LNCaP clone FGC (cell line): ENCODE data around the gene CCDC15.

Experiments
- DNase-seq: peaks from one replicate; pipeline ENCODE4 v3.0.0-alpha.2; 2011; ENCODE audit warnings: low read depth
- H3K4me3 ChIP-seq: 2 replicates; pipeline ENCODE4 v1.5.1; 2011; ENCODE audit warnings: mild to moderate bottlenecking, low read depth, low read length, control low read depth
- TF ChIP-seq, protein P1 (sequence below): IDR thresholded peaks from 2 replicates; pipeline ENCODE4 v1.5.1; 2012; ENCODE audit warnings: mild to moderate bottlenecking; ENCODE audit not compliant: control insufficient read depth, insufficient read depth; ENCODE audit errors: extremely low read depth

The CCDC15 gene

DNA sequence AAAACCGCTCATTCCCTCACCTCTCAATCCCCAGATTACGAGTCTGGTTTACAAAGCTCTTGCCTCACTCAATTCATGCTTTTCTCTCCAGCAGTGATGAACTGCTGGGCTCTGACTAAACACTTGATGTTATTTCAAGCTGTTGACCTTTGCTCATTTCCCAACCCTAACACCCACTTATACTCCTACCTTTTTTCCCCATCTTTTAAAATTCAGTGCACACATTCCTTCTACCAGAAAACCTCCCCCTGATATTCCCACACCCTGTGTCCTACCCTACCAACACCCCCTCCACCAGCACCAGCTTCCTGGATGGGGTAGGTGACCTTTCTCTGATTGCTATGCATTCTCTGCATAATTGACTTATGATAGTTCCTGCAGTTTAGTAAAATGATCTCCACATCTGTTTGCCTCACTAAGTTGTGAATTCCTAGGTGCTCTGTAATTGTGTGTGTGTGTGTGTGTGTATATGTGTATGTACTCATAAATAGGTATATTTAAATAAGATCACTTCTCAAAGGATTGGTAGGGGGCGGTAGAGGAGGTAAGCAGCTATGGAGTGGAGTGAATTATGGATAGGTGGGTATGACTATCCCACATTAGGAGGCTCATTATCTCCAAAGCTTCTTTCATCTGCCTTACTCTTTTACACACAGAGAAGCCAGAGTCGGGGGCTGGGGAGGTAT is 19.0 kb upstream of the CCDC15 start:
- no peak overlapping the region for H3K4me3 ChIP-seq
- no peak for DNase-seq
- TF ChIP-seq, protein P1, sequence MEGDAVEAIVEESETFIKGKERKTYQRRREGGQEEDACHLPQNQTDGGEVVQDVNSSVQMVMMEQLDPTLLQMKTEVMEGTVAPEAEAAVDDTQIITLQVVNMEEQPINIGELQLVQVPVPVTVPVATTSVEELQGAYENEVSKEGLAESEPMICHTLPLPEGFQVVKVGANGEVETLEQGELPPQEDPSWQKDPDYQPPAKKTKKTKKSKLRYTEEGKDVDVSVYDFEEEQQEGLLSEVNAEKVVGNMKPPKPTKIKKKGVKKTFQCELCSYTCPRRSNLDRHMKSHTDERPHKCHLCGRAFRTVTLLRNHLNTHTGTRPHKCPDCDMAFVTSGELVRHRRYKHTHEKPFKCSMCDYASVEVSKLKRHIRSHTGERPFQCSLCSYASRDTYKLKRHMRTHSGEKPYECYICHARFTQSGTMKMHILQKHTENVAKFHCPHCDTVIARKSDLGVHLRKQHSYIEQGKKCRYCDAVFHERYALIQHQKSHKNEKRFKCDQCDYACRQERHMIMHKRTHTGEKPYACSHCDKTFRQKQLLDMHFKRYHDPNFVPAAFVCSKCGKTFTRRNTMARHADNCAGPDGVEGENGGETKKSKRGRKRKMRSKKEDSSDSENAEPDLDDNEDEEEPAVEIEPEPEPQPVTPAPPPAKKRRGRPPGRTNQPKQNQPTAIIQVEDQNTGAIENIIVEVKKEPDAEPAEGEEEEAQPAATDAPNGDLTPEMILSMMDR = peak; percentile 11; the same call in 1 of the 2 replicates

DNA sequence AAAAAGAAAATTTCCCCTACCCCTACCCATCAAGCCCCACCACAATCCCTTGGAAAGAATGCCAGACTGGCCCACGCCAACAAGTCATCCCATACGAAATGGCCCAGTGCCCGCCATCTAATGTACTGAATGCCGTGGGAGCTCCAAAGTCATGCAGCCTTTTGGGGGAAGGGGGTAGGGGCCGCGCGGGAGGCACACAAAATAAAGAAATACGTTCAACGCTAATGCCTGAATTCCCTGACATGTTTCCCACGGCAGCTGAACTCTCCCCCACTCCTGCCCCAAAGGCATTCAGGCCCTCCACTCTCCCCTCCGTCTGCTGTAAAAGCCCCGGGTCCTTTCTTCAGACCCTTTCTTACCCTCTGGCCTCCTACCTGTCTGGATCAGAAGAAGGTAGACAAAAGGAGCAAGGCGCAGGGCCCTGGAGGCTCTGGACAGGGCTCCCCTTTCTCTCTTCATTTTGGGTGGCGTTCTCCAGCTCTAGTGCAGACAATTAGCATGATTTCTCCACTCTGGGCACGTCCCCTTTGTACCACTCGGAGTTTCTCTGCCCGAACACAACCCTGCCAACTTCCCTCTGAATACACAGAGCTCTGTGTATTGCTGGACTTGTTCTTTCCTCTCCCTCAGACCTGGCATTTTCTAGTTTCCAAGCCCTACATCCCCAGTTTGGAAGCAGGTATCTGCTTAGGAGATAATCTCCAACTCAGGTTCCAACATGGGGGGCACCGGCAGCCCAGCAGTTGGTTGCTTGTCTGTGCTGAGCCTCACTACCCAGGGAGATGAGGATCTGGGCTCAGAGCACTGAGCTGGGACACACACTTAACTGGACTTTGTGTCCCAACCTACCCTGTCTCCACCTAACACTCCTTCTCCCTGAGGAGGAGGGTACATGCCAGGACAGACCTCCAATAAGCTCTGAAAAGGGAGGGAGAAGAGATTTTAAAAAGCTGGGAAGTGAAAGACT is 18.2 kb upstream of the CCDC15 start, which contains the start of gene HEPACAM:
Gene HEPACAM, minus strand, starts transcription at position 500 of the 967 bp plus-strand sequence. Its CDS starts 41 bp downstream, at position 459.
- TF ChIP-seq, protein P1 = no peak
- no peak within 1 kb of the TSS for H3K4me3 ChIP-seq
- no peak for DNase-seq

DNA sequence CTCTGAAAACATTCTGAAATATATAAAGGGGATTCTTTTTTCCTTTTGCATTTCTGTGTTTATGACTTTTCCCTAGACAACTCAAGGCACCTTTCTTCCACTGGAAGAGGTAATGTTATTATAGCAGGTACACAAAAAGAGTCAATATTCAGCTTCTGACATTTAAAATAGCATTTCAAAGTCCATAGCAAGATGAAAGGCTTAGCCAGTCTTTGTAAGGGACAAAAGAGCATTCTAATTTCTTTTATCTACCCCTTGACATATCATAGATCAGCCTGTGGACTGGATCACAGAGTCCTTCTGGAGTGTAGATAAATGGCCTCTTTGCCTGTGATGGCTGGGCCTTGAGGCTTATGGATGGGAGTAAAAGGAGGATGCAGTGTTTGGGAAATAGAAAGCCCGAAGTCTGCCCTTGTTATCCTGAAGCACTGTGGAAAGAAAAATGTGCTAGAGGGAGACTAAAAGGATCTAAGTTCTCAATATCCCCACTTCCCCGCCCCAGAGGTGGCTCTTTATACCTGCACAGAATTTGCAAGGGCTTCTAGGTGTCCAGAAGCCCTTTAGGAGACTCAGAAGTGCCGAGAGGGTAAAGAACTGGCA is 16.6 kb upstream of the CCDC15 start:
- TF ChIP-seq, protein P1 = no peak
- no peak for DNase-seq
- no peak overlapping the region for H3K4me3 ChIP-seq

DNA sequence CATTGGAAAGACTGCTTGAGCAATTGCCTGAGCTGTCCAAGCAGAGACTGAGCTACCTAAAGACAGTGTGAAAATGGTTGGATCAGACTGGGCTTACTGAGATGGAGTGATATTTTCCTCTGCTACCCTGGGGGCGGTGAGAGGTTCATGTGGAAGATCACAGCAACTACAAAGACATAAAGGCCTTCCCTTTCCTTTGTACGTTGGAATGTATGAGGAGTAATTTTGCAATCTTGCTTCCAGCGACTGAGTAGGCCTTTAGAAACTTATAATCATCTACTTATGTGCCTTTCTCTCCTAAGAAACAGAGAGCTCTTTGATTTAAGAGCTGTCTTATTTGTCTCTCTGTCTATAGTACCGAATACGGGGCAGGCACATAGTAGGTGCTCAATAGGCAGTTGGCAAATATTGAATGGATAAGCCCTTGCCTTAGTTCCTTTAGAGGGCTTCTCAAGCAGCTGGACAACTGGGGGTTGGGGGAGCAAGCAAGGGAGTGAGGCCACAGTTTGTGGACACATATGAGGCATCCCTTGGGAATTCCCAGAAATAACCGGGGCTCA is 15.7 kb upstream of the CCDC15 start:
- TF ChIP-seq, protein P1 = no peak
- H3K4me3 ChIP-seq = no peak overlapping the region
- DNase-seq = no peak

DNA sequence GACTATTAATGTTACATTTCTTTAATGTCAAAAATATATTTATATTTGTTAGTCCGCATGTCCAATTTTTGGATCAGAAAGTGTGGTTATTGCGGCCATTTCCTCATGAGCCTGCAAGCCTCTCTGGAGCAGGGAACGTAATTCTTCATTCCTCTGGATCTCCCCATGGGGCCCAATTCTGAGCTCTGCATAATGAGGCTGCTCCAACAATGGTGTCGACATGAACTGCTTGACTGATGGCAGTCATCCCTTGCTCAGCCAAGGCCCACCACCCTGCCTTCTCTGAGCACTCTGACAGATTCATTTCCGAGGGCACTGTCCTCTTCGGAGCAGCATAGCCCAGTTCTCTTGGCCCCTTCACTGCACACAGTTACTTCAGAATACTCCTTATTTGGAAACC is 15.0 kb upstream of the CCDC15 start:
- TF ChIP-seq, protein P1 = no peak
- no peak for DNase-seq
- no peak overlapping the region for H3K4me3 ChIP-seq

DNA sequence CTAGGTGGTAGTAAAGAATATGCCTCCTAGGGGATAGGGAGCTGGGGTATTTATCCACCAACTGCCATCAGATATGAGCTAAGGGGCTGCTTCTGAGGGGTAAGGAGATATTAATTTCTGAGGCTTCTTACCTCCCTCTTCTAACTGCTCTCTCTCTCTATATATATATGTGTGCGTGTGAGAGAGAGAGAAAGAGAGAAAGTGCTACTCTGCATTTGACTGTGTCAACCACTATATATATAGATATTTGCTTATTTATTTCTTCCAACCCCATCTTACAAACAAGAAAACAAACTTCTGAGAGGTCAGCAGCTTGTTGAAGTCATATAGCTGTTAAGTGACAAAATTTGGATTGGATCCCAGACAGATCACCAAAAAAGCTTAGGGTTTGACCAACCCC is 12.3 kb upstream of the CCDC15 start:
- DNase-seq = no peak
- TF ChIP-seq, protein P1 = no peak
- H3K4me3 ChIP-seq = no peak overlapping the region
